ENCODE data around the gene SLC15A3.

GRCh38 chr11:60897496-60897895 is 54.5 kb downstream of the SLC15A3 start:
- TF ChIP-seq CTCF (IDR thresholded peaks at IDR 0.05): no peak
- no peak for TF ChIP-seq POLR2AphosphoS5 (IDR thresholded peaks at IDR 0.05)

Data from prostate gland (tissue), 2 donors.